Testis (tissue), 3 donors: ENCODE results near the gene FAM174C. TPM values are rescaled to one million over a fixed set of nuclear protein-coding genes. Genes with fewer than 3 reads are reported as not detected.

ENCODE experiments used
- DNase-seq: peaks from one replicate; pipeline ENCODE4 v3.0.0-alpha.2; 2019
- H3K27ac ChIP-seq, 2 donors: fragments of 200-600 bp; sonication (generic); one replicate each; pipeline ENCODE4 v1.5.1; 2019
- H3K27me3 ChIP-seq: fragments of 200-600 bp; sonication (generic); one replicate; pipeline ENCODE4 v1.5.1; 2019
- H3K36me3 ChIP-seq: fragments of 200-600 bp; sonication (generic); one replicate; pipeline ENCODE4 v1.5.1; 2017; ENCODE audit warnings: low read depth; ENCODE audit errors: missing control alignments
- H3K4me1 ChIP-seq: fragments of 200-600 bp; sonication (generic); one replicate; pipeline ENCODE4 v1.5.1; 2019
- H3K4me3 ChIP-seq, 2 donors: fragments of 200-600 bp; sonication (generic); one replicate each; pipeline ENCODE4 v1.5.1; 2017 to 2019
- H3K9me3 ChIP-seq: fragments of 200-600 bp; sonication (generic); one replicate; pipeline ENCODE4 v1.5.1; 2017
- POLR2A ChIP-seq: fragments of 450-650 bp; IDR thresholded peaks from one replicate; pipeline ENCODE4 v1.6.1; 2017; ENCODE audit warnings: antibody characterized with exemption, mild to moderate bottlenecking, moderate library complexity
- WGBS, 2 donors: methylation state at CpG; one replicate each; pipeline ENCODE4 v1.1.5; 2018; 5-methylcytosine and 5-hydroxymethylcytosine counted together
- intact Hi-C: fragments of 100-400 bp; cut with DNase I; formaldehyde crosslinking; loops from one replicate; pipeline ENCODE4 v1.15.1; 2023; ENCODE audit warnings: low total_unique reads
- polyA plus RNA-seq: library from polyadenylated mRNA; stranded (reverse); fragments of 350-450 nt; fragmentation: Illumina TruSeq; extraction: RNeasy Lipid Tissue Mini Kit (QIAGEN cat#74804); gene quantifications from one replicate; pipeline ENCODE4 v1.2.3, GENCODE V29; 2014; ENCODE audit warnings: low read depth, low replicate concordance; ENCODE audit not compliant: insufficient read depth
- total RNA-seq, 2 donors: library from RNA; depleted of rRNA; stranded (reverse); fragments of >200 nt; gene quantifications; one replicate each; pipeline ENCODE4 v1.2.3, GENCODE V29; 2016
- TF ChIP-seq, protein P1 (sequence below), 3 experiments: fragments of 450-650 bp in 2 of 3; fragments of 200-600 bp in 1 of 3; sonication (generic) in 1 of 3; IDR thresholded peaks; one replicate each; pipeline ENCODE4 v1.5.1; 2016 to 2019; ENCODE audit warnings: antibody characterized with exemption in 3 of 3, mild to moderate bottlenecking in 2 of 3, moderate library complexity in 1 of 3

The FAM174C gene
- total and polyA plus RNA-seq, 3 donors from 2014 or later, result 51.6 to 128 (median 111) TPM

DNA sequence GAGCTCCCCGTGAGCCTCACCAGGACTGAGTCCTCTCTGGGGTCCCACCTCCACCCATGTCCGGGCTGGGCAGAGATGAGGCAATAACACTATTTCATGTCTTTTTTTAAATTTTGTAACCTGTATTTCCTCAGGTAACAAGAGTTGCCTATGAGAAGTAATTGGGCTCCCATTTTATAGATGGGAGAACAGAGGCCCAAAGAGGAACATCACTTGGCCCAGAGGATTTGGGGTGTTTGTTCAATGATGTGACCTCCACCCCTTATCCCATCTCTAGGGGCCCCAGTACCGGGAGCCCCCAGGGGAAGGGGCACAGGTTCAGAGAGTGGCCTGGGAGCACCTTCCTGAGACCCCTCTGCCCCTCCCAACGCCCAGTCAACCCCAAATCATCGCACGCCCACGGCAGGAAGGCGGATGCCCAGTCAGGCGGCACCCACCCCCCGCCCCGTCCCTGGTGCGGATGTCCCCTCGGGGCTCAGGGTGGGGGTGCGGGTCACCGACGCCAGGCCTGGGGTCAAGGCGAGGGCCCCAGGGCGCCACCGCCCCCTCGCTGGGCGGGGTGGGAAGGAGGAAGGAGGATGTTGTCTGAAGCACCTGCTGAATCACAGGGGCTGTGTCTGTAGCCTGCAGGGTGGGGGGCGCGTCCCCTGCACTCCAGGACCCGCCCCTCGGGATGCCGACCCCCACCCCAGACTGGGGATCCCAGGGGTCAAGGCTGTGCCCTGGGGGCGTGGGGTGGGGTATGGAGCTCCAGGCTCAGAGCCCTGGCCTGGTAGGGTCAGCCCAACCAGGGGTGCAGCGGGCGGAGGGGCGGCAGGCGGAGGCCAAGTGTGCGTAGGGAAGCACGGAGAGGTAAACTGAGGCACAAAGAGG is 15.2 kb upstream of the FAM174C start:
- TF ChIP-seq POLR2A, result no peak
- TF ChIP-seq, protein P1, sequence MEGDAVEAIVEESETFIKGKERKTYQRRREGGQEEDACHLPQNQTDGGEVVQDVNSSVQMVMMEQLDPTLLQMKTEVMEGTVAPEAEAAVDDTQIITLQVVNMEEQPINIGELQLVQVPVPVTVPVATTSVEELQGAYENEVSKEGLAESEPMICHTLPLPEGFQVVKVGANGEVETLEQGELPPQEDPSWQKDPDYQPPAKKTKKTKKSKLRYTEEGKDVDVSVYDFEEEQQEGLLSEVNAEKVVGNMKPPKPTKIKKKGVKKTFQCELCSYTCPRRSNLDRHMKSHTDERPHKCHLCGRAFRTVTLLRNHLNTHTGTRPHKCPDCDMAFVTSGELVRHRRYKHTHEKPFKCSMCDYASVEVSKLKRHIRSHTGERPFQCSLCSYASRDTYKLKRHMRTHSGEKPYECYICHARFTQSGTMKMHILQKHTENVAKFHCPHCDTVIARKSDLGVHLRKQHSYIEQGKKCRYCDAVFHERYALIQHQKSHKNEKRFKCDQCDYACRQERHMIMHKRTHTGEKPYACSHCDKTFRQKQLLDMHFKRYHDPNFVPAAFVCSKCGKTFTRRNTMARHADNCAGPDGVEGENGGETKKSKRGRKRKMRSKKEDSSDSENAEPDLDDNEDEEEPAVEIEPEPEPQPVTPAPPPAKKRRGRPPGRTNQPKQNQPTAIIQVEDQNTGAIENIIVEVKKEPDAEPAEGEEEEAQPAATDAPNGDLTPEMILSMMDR (IDR thresholded peaks at IDR 0.05), result no peak
- intact Hi-C loops, result no loop called here
- DNase-seq, result no peak
- H3K4me1 ChIP-seq, result peaks cover 64% of the 10 kb centered on the region
- H3K36me3 ChIP-seq, result no peaks in the 10 kb centered on the region
- peak overlapping the region; percentile 88 to 91 for H3K27ac ChIP-seq
- no peaks in the 10 kb centered on the region for H3K27me3 ChIP-seq
- H3K9me3 ChIP-seq, result no peaks in the 10 kb centered on the region
- 28 to 35% methylated on average over 9 to 33 of the region's 33 CpGs for WGBS, 2 donors
- H3K4me3 ChIP-seq, result peak overlapping the region; percentile 60 to 79

DNA sequence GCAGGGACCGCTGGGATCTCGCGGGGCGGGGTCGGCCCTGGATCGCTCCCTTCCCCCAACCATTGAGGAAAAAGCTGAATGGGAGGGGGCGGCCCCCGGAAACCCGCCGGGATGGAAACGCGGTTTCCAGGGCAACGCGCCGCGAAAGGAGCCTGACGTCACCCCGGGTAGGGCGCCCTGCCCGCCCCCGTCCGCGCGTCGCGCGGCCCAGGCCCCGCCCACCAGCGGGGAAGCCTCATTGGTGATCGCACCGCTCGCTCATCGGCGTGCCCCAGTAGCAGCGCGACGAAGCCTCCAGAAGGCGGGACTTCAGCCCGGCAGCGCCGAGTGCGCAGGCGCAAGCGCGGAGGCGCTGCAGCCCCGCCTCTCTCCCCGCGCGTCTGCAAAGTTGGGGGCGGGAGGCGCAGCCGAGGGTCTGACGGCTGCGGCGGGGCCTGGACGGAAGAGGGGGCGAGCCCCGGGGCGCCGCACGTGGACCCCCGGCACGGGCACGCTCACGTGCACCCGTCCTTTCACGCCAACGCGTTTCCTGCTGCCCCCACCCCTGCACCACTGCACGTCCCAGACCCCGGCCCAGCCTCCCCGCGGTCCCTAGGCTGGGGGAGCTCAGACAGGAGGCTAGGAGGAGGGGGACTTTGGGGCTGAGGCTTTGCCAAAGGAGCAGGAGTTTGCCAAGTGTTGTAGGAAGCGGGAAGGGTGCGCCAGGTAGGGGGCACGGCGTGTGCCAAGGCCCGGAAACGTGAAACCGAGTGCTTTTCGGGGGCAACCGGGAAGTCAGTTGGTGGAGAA is 14.4 kb upstream of the FAM174C start:
- Histone ChIP-seq H3K36me3 (no peaks in the 10 kb centered on the region), H3K27ac (peak overlapping the region; percentile 88 to 91), H3K9me3 (no peaks in the 10 kb centered on the region), H3K4me3 (peak overlapping the region; percentile 60 to 79), H3K27me3 (no peaks in the 10 kb centered on the region), H3K4me1 (peaks cover 66% of the 10 kb centered on the region)
- intact Hi-C loops, result no loop called here
- TF ChIP-seq POLR2A, result no peak
- TF ChIP-seq, protein P1 (IDR thresholded peaks at IDR 0.05), result no peak
- DNase-seq, result peak; percentile 97
- WGBS, 2 donors, result 1 to 7% methylated on average over 10 to 74 of the region's 83 CpGs

DNA sequence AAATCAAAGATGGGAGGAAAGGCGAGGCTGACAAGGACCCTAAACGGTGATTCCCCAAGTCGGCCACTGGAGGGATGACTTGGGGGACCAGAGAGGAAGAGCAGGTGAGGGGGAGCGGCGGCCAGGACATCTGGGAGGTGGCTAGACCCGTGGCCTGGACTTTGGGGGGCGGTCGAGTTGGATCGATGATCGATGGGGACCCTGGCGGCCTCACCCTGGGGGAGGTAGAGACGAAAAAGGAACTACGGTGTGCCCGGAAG is 13.9 kb upstream of the FAM174C start:
- peak overlapping the region; percentile 60 to 79 for H3K4me3 ChIP-seq
- H3K27ac ChIP-seq, result peak overlapping the region; percentile 80 to 81
- no peaks in the 10 kb centered on the region for H3K27me3 ChIP-seq
- no peaks in the 10 kb centered on the region for H3K9me3 ChIP-seq
- H3K4me1 ChIP-seq, result peaks cover 71% of the 10 kb centered on the region
- intact Hi-C loops, result no loop called here
- WGBS, 2 donors, result 13 to 19% methylated on average over 14 of the region's 14 CpGs
- no peaks in the 10 kb centered on the region for H3K36me3 ChIP-seq
- TF ChIP-seq POLR2A, result no peak
- TF ChIP-seq, protein P1 (IDR thresholded peaks at IDR 0.05), result peak in 1 of 3 experiments; percentile 14
- DNase-seq, result no peak

DNA sequence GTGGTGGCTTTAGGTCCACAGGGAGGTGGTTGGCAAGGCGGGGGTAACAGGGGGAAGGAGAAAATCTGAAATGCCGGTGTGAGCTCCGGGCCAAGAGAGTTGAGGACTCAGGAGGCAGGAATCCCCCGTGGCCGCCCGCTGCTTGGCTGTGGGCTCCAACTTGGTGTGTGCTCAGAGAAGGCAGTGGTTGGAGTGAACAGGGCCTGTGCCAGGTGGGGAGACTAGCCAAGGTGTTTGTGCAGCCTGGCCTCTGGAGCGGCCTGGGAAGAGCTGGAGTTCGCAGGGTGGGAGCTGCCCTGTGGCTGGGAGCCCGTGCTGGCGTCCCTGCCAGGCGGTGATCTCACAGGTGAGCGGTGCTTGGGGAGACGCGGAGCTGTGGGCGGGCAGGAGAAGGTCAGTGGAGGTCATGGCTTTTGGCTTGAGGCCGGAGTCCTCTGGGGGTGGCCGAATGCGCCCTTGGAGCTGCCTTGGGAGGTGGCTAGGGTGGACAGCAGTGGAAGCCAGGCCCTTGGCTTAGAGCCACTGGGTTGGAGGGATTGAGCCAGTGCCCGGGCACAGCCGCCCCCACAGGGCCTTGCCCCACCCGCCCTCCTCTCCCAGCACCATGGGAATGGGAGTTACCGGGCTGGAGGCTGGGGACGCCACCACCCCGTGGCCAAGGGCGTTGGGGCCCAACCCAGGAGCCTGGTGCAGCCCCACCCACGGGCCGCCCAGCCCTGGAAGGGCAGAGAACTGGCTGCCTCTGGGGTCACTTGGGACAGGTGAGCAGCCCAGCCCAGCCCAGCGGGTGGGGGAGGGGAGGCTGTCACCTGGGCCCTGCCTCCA is 13.3 kb upstream of the FAM174C start:
- Histone ChIP-seq H3K27ac (peak overlapping the region; percentile 80 to 81), H3K4me3 (peak overlapping the region in 1 of 2 donors; percentile 79), H3K4me1 (peaks cover 71% of the 10 kb centered on the region), H3K9me3 (no peaks in the 10 kb centered on the region), H3K36me3 (no peaks in the 10 kb centered on the region), H3K27me3 (no peaks in the 10 kb centered on the region)
- DNase-seq, result no peak
- TF ChIP-seq, protein P1 (IDR thresholded peaks at IDR 0.05), result no peak
- no peak for TF ChIP-seq POLR2A
- 27% methylated on average over 20 to 28 of the region's 28 CpGs for WGBS, 2 donors
- intact Hi-C loops, result no loop called here
